GM10266 (cell line): Measurements from ENCODE around the gene CADPS.

Experiments
- DNase-seq: peaks from one replicate; pipeline ENCODE4 v3.0.0; 2012; ENCODE audit errors: extremely low spot score
- CTCF ChIP-seq: IDR thresholded peaks from 2 replicates; pipeline ENCODE4 v1.5.1; 2012; ENCODE audit warnings: mild to moderate bottlenecking, low read depth; ENCODE audit not compliant: control insufficient read depth, insufficient read depth; ENCODE audit errors: missing control alignments

The CADPS gene

GRCh38 chr3:62771331-62772072, 103.7 kb downstream of the CADPS start:
- DNase-seq = no peak
- TF ChIP-seq CTCF = no peak

- TF ChIP-seq CTCF = no peak
- DNase-seq = no peak
These were observed 106.3 kb downstream of the CADPS start for GRCh38 chr3:62768896-62769295.

- no peak for DNase-seq
- TF ChIP-seq CTCF = no peak
These were observed 113.5 kb downstream of the CADPS start for GRCh38 chr3:62761711-62762110.

- no peak for TF ChIP-seq CTCF
- no peak for DNase-seq
These were observed 113.9 kb downstream of the CADPS start for GRCh38 chr3:62761311-62761710.

- no peak for TF ChIP-seq CTCF
- DNase-seq = no peak
These were observed 116.7 kb downstream of the CADPS start for GRCh38 chr3:62758296-62759066.

GRCh38 chr3:62757045-62757444, 118.2 kb downstream of the CADPS start:
- DNase-seq = no peak
- TF ChIP-seq CTCF = no peak

- TF ChIP-seq CTCF = no peak
- no peak for DNase-seq
These were observed 119.9 kb downstream of the CADPS start for GRCh38 chr3:62755285-62755684.
